Measurements from ENCODE around the gene CCDC47. TPM values are rescaled to one million over a fixed set of nuclear protein-coding genes. Genes with fewer than 3 reads are reported as not detected.
"Not testable (repeated sequence)": the region's sequence is repeated elsewhere in the genome, so short reads cannot be mapped to it uniquely, and the experiment has no call there.

Gene CCDC47
- total RNA-seq, 1 experiment from 2014 or later, result 28.0 TPM

DNA sequence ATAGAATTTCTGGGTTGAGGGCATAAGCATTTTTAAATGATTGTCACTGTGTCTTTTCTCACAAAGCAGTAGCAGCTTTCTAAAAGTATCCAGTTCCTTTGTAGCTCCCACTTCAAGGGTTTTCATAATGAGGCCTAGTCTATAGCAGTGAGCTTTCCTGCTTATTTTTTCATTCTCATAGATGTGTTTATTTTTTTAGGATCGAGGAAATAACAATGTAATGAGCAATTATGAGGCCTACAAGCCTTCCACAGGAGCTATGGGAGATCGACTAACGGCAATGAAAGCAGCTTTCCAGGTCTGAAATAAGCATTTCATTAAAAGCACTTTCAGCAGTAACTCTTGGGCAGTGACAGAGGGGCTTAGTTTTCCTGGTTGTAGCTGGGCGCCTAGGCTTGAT is 43.3 kb upstream of the CCDC47 start:
- peaks cover 34% of the 10 kb centered on the region for H3K79me2 ChIP-seq (ENCODE audit: low read length)
- no peaks in the 10 kb centered on the region for H3K9me2 ChIP-seq (replicated peaks; ENCODE audit: insufficient read depth, low read length)
- DNase-seq, result no peak
- H3K4me2 ChIP-seq (ENCODE audit: low read depth, low read length, poor library complexity, severe bottlenecking), result no peak overlapping the region
- H3K27ac ChIP-seq (ENCODE audit: low read length), result no peak overlapping the region
- no peaks in the 10 kb centered on the region for H3K27me3 ChIP-seq (ENCODE audit: low read length)
- H3K36me3 ChIP-seq (ENCODE audit: insufficient read depth, low read length), result peaks cover 80% of the 10 kb centered on the region; the same call in 1 of the 2 replicates
- H4K20me1 ChIP-seq (ENCODE audit: insufficient read depth, low read depth, low read length), result peaks cover 2% of the 10 kb centered on the region; the same call in 1 of the 2 replicates
- H3K4me1 ChIP-seq (ENCODE audit: low read length), result no peaks in the 10 kb centered on the region
- no peaks in the 10 kb centered on the region for H3K9me3 ChIP-seq (ENCODE audit: low read length)
- H3K9ac ChIP-seq (ENCODE audit: low read length), result no peak overlapping the region
- no peak overlapping the region for H2AFZ ChIP-seq (ENCODE audit: low read length)
- H3K4me3 ChIP-seq (ENCODE audit: low read length), result no peak overlapping the region

DNA sequence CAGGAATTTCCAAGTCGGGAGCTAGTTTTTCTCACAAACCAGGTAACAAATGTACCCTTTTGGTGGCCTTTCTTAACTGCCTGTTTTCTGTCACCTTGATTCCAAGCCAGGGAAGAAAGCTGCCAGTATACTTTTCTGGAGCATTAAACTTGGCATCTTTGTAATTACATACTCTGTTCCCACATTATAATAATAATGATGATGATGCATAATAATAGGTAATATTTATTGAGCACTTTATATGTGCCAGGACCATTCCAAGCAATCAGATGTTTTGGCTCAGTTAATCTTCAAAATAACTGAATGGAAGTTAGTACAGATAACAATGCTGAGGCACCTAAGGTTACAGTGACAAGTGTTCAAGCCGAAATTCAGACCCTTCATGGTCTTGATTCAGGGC is 42.7 kb upstream of the CCDC47 start:
- H3K4me3 ChIP-seq (ENCODE audit: low read length), result no peak overlapping the region
- no peaks in the 10 kb centered on the region for H3K4me1 ChIP-seq (ENCODE audit: low read length)
- H3K36me3 ChIP-seq (ENCODE audit: insufficient read depth, low read length), result peaks cover 82% of the 10 kb centered on the region; the same call in 1 of the 2 replicates
- H3K27me3 ChIP-seq (ENCODE audit: low read length), result no peaks in the 10 kb centered on the region
- H4K20me1 ChIP-seq (ENCODE audit: insufficient read depth, low read depth, low read length), result no peaks in the 10 kb centered on the region
- no peak overlapping the region for H3K9ac ChIP-seq (ENCODE audit: low read length)
- H3K79me2 ChIP-seq (ENCODE audit: low read length), result peaks cover 34% of the 10 kb centered on the region
- no peak for DNase-seq
- H2AFZ ChIP-seq (ENCODE audit: low read length), result no peak overlapping the region
- H3K9me3 ChIP-seq (ENCODE audit: low read length), result no peaks in the 10 kb centered on the region
- no peaks in the 10 kb centered on the region for H3K9me2 ChIP-seq (replicated peaks; ENCODE audit: insufficient read depth, low read length)
- no peak overlapping the region for H3K4me2 ChIP-seq (ENCODE audit: low read depth, low read length, poor library complexity, severe bottlenecking)
- H3K27ac ChIP-seq (ENCODE audit: low read length), result no peak overlapping the region

DNA sequence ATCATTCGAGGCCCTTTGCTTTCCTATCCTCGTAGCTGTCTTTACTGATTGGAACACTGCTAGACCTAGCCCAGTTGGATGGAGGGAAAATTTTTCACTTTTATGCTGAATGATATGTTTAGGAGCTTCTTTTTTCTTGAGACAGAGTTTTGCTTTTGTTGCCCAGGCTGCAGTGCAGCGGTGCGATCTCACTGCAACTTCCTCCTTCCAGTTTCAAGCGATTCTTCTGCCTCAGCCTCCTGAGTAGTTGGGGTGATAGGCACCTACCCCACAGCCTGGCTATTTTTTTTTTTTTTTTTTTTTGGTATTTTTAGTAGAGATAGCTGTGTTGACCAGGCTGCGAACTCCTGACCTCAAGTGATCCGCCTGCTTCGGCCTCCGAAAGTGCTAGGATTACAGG is 36.6 kb upstream of the CCDC47 start:
- Histone ChIP-seq H3K4me2 (ENCODE audit: low read depth, low read length, poor library complexity, severe bottlenecking) (no peak overlapping the region), H3K4me3 (ENCODE audit: low read length) (no peak overlapping the region), H3K79me2 (ENCODE audit: low read length) (peaks cover 7% of the 10 kb centered on the region), H4K20me1 (ENCODE audit: insufficient read depth, low read depth, low read length) (peaks cover 4% of the 10 kb centered on the region; the same call in 1 of the 2 replicates), H3K36me3 (ENCODE audit: insufficient read depth, low read length) (peaks cover 82% of the 10 kb centered on the region), H3K4me1 (ENCODE audit: low read length) (no peaks in the 10 kb centered on the region), H3K9me2 (replicated peaks; ENCODE audit: insufficient read depth, low read length) (no peaks in the 10 kb centered on the region), H3K9me3 (ENCODE audit: low read length) (no peaks in the 10 kb centered on the region), H3K27ac (ENCODE audit: low read length) (no peak overlapping the region), H2AFZ (ENCODE audit: low read length) (no peak overlapping the region), H3K27me3 (ENCODE audit: low read length) (no peaks in the 10 kb centered on the region), H3K9ac (ENCODE audit: low read length) (no peak overlapping the region)
- DNase-seq, result no peak

- H3K27me3 ChIP-seq (ENCODE audit: low read length), result no peaks in the 10 kb centered on the region
- H3K9me2 ChIP-seq (replicated peaks; ENCODE audit: insufficient read depth, low read length), result no peaks in the 10 kb centered on the region
- H3K36me3 ChIP-seq (ENCODE audit: insufficient read depth, low read length), result peaks cover 76% of the 10 kb centered on the region
- H3K79me2 ChIP-seq (ENCODE audit: low read length), result peaks cover 21% of the 10 kb centered on the region
- H3K4me3 ChIP-seq (ENCODE audit: low read length), result no peak overlapping the region
- no peaks in the 10 kb centered on the region for H3K9me3 ChIP-seq (ENCODE audit: low read length)
- H3K27ac ChIP-seq (ENCODE audit: low read length), result no peak overlapping the region
- H3K9ac ChIP-seq (ENCODE audit: low read length), result no peak overlapping the region
- no peak overlapping the region for H3K4me2 ChIP-seq (ENCODE audit: low read depth, low read length, poor library complexity, severe bottlenecking)
- H4K20me1 ChIP-seq (ENCODE audit: insufficient read depth, low read depth, low read length), result peaks cover 4% of the 10 kb centered on the region; the same call in 1 of the 2 replicates
- no peaks in the 10 kb centered on the region for H3K4me1 ChIP-seq (ENCODE audit: low read length)
- no peak for DNase-seq
- H2AFZ ChIP-seq (ENCODE audit: low read length), result no peak overlapping the region
These were observed 32.2 kb upstream of the CCDC47 start for GRCh38 chr17:63805591-63805990.

GRCh38 chr17:63804328-63804727 is 30.9 kb upstream of the CCDC47 start:
- Histone ChIP-seq H3K27ac (ENCODE audit: low read length) (no peak overlapping the region), H2AFZ (ENCODE audit: low read length) (no peak overlapping the region), H3K9ac (ENCODE audit: low read length) (no peak overlapping the region), H3K4me2 (ENCODE audit: low read depth, low read length, poor library complexity, severe bottlenecking) (no peak overlapping the region), H4K20me1 (ENCODE audit: insufficient read depth, low read depth, low read length) (peaks cover 4% of the 10 kb centered on the region; the same call in 1 of the 2 replicates), H3K4me1 (ENCODE audit: low read length) (no peaks in the 10 kb centered on the region), H3K4me3 (ENCODE audit: low read length) (no peak overlapping the region), H3K9me2 (replicated peaks; ENCODE audit: insufficient read depth, low read length) (no peaks in the 10 kb centered on the region), H3K36me3 (ENCODE audit: insufficient read depth, low read length) (peaks cover 78% of the 10 kb centered on the region), H3K79me2 (ENCODE audit: low read length) (peaks cover 32% of the 10 kb centered on the region), H3K27me3 (ENCODE audit: low read length) (no peaks in the 10 kb centered on the region), H3K9me3 (ENCODE audit: low read length) (no peaks in the 10 kb centered on the region)
- no peak for DNase-seq

DNA sequence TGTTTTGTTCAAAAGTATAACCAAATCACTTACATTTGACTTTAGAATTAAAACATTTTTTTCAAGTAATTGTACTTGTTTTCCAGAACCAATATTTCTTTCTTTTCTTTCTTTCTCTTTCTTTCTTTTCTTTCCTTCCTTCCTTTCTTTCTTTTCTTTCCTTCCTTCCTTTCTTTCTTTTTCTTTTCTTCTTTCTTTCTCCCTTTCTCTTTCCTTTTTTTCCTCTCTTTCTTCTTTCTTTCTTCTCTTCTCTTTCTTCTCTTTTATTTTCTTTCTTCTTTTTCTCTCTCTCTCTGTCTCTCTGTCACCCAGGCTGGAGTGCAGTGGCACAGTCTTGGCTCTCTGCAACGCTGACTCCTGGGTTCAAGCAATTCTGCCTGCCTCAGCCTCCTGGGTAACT is 27.4 kb upstream of the CCDC47 start:
- H3K4me2 ChIP-seq (ENCODE audit: low read depth, low read length, poor library complexity, severe bottlenecking), result no peak overlapping the region
- H3K79me2 ChIP-seq (ENCODE audit: low read length), result peaks cover 59% of the 10 kb centered on the region
- no peak overlapping the region for H3K9ac ChIP-seq (ENCODE audit: low read length)
- no peaks in the 10 kb centered on the region for H3K9me3 ChIP-seq (ENCODE audit: low read length)
- H2AFZ ChIP-seq (ENCODE audit: low read length), result no peak overlapping the region
- no peaks in the 10 kb centered on the region for H3K27me3 ChIP-seq (ENCODE audit: low read length)
- 0 out of 2 replicates have a peak, but pooled peaks cover 3% of the 10 kb centered on the region for H4K20me1 ChIP-seq (ENCODE audit: insufficient read depth, low read depth, low read length)
- H3K36me3 ChIP-seq (ENCODE audit: insufficient read depth, low read length), result peaks cover 81% of the 10 kb centered on the region
- H3K4me3 ChIP-seq (ENCODE audit: low read length), result no peak overlapping the region
- H3K27ac ChIP-seq (ENCODE audit: low read length), result no peak overlapping the region
- H3K4me1 ChIP-seq (ENCODE audit: low read length), result no peaks in the 10 kb centered on the region
- DNase-seq, result no peak
- no peaks in the 10 kb centered on the region for H3K9me2 ChIP-seq (replicated peaks; ENCODE audit: insufficient read depth, low read length)

- 0 out of 2 replicates have a peak, but pooled peaks cover 3% of the 10 kb centered on the region for H4K20me1 ChIP-seq (ENCODE audit: insufficient read depth, low read depth, low read length)
- H3K9me3 ChIP-seq (ENCODE audit: low read length), result no peaks in the 10 kb centered on the region
- no peak overlapping the region for H3K4me2 ChIP-seq (ENCODE audit: low read depth, low read length, poor library complexity, severe bottlenecking)
- H3K36me3 ChIP-seq (ENCODE audit: insufficient read depth, low read length), result peaks cover 81% of the 10 kb centered on the region
- H3K27ac ChIP-seq (ENCODE audit: low read length), result no peak overlapping the region
- H2AFZ ChIP-seq (ENCODE audit: low read length), result no peak overlapping the region
- H3K9ac ChIP-seq (ENCODE audit: low read length), result no peak overlapping the region
- H3K79me2 ChIP-seq (ENCODE audit: low read length), result peaks cover 77% of the 10 kb centered on the region
- no peak for DNase-seq
- no peak overlapping the region for H3K4me3 ChIP-seq (ENCODE audit: low read length)
- H3K4me1 ChIP-seq (ENCODE audit: low read length), result no peaks in the 10 kb centered on the region
- no peaks in the 10 kb centered on the region for H3K9me2 ChIP-seq (replicated peaks; ENCODE audit: insufficient read depth, low read length)
- no peaks in the 10 kb centered on the region for H3K27me3 ChIP-seq (ENCODE audit: low read length)
These were observed 25.2 kb upstream of the CCDC47 start for GRCh38 chr17:63798572-63799106.

DNA sequence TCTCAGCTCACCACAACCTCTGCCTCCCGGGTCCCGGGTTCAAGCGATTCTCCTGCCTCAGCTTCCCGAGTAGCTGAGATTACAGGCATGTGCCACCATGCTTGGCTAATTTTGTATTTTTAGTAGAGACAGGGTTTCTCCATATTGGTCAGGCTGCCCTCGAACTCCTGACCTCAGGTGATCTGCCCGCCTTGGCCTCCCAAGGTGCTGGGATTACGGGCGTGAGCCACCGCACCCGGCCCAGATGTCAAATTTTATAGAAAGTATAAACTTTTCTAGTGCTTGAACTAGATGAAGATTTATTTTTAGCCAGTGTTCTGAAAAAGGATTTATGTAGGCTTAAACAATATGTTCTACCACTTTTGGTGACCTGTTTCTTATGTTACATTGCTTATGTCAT is 23.0 kb upstream of the CCDC47 start:
- not testable (repeated sequence) for H3K27me3 ChIP-seq (ENCODE audit: low read length); H3K9me2 ChIP-seq (replicated peaks; ENCODE audit: insufficient read depth, low read length); DNase-seq; H3K4me3 ChIP-seq (ENCODE audit: low read length); H3K4me1 ChIP-seq (ENCODE audit: low read length); H4K20me1 ChIP-seq (ENCODE audit: insufficient read depth, low read depth, low read length); H3K9me3 ChIP-seq (ENCODE audit: low read length); H3K9ac ChIP-seq (ENCODE audit: low read length); H3K27ac ChIP-seq (ENCODE audit: low read length); H2AFZ ChIP-seq (ENCODE audit: low read length); H3K4me2 ChIP-seq (ENCODE audit: low read depth, low read length, poor library complexity, severe bottlenecking)
- H3K79me2 ChIP-seq (ENCODE audit: low read length), result peaks cover 89% of the 10 kb centered on the region
- H3K36me3 ChIP-seq (ENCODE audit: insufficient read depth, low read length), result peaks cover 88% of the 10 kb centered on the region
